SK-N-SH treated with all-trans-retinoic acid at 6 μM for 48 hours (cell line): ENCODE data around the gene PLAU.
A peak's percentile ranks its signal among the peaks of the same experiment; 100 is the strongest.

Experiments
- ATAC-seq: fragments of 200-7000 bp; cut with Tn5 transposase; 3 replicates; pipeline ENCODE4 v1.9.1; 2020; ENCODE audit warnings: mild to moderate bottlenecking, moderate library complexity
- ARNTL ChIP-seq: fragments of 450-650 bp; formaldehyde crosslinking; IDR thresholded peaks from 2 replicates; pipeline ENCODE4 v1.5.0; 2020; ENCODE audit warnings: low read depth, mild to moderate bottlenecking, moderate library complexity, borderline replicate concordance
- BACH2 ChIP-seq: fragments of 250-450 bp; sonication (Bioruptor Pico); IDR thresholded peaks from 2 replicates; pipeline ENCODE4 v1.9.0; 2021; ENCODE audit warnings: mild to moderate bottlenecking, borderline replicate concordance
- GLIS3 ChIP-seq: fragments of 250-450 bp; sonication (Bioruptor Pico); IDR thresholded peaks from 2 replicates; pipeline ENCODE4 v1.5.0; 2020; ENCODE audit warnings: mild to moderate bottlenecking, moderate library complexity
- OSR1 ChIP-seq: fragments of 250-450 bp; sonication (Bioruptor Pico); IDR thresholded peaks from 2 replicates; pipeline ENCODE4 v1.8.0; 2022; ENCODE audit warnings: moderate library complexity, mild to moderate bottlenecking, inconsistent platforms
- PPARA ChIP-seq: fragments of 250-450 bp; sonication (Bioruptor Pico); IDR thresholded peaks from 2 replicates; pipeline ENCODE4 v1.5.0; 2020; ENCODE audit warnings: mild to moderate bottlenecking, borderline replicate concordance
- ZC3H10 ChIP-seq: fragments of 250-450 bp; sonication (Bioruptor Pico); IDR thresholded peaks from 2 replicates; pipeline ENCODE4 v1.5.1; 2021; ENCODE audit warnings: mild to moderate bottlenecking, moderate library complexity
- ZFP30 ChIP-seq: fragments of 450-650 bp; formaldehyde crosslinking; IDR thresholded peaks from 2 replicates; pipeline ENCODE4 v1.5.0; 2022; ENCODE audit warnings: mild to moderate bottlenecking, moderate library complexity
- ZNF565 ChIP-seq: fragments of 450-650 bp; formaldehyde crosslinking; conservative IDR thresholded peaks from 2 replicates; pipeline ENCODE4 v1.5.0; 2020; ENCODE audit warnings: low read depth, mild to moderate bottlenecking, moderate library complexity
- ZNF70 ChIP-seq: fragments of 450-650 bp; formaldehyde crosslinking; IDR thresholded peaks from 2 replicates; pipeline ENCODE4 v1.5.0; 2020; ENCODE audit warnings: mild to moderate bottlenecking, moderate library complexity
- ZNF8 ChIP-seq: fragments of 450-650 bp; formaldehyde crosslinking; IDR thresholded peaks from 2 replicates; pipeline ENCODE4 v1.5.0; 2020; ENCODE audit warnings: mild to moderate bottlenecking, moderate library complexity
- TF ChIP-seq, protein P1 (sequence below): fragments of 250-450 bp; sonication (Bioruptor Pico); IDR thresholded peaks from 2 replicates; pipeline ENCODE4 v1.8.0; 2020; ENCODE audit warnings: mild to moderate bottlenecking, moderate library complexity, borderline replicate concordance
- TF ChIP-seq, protein P2 (sequence below): fragments of 250-450 bp; sonication (Bioruptor Pico); IDR thresholded peaks from 2 replicates; pipeline ENCODE4 v1.8.0; 2021; ENCODE audit warnings: low read depth, mild to moderate bottlenecking, moderate library complexity, borderline replicate concordance
- TF ChIP-seq, protein P3 (sequence below): fragments of 250-450 bp; sonication (Bioruptor Pico); IDR thresholded peaks from 2 replicates; pipeline ENCODE4 v1.5.1; 2021; ENCODE audit warnings: mild to moderate bottlenecking, moderate library complexity
- TF ChIP-seq, protein P4 (sequence below): fragments of 250-450 bp; sonication (Bioruptor Pico); IDR thresholded peaks from 2 replicates; pipeline ENCODE4 v1.5.0; 2020; ENCODE audit warnings: mild to moderate bottlenecking, moderate library complexity

PLAU gene

DNA sequence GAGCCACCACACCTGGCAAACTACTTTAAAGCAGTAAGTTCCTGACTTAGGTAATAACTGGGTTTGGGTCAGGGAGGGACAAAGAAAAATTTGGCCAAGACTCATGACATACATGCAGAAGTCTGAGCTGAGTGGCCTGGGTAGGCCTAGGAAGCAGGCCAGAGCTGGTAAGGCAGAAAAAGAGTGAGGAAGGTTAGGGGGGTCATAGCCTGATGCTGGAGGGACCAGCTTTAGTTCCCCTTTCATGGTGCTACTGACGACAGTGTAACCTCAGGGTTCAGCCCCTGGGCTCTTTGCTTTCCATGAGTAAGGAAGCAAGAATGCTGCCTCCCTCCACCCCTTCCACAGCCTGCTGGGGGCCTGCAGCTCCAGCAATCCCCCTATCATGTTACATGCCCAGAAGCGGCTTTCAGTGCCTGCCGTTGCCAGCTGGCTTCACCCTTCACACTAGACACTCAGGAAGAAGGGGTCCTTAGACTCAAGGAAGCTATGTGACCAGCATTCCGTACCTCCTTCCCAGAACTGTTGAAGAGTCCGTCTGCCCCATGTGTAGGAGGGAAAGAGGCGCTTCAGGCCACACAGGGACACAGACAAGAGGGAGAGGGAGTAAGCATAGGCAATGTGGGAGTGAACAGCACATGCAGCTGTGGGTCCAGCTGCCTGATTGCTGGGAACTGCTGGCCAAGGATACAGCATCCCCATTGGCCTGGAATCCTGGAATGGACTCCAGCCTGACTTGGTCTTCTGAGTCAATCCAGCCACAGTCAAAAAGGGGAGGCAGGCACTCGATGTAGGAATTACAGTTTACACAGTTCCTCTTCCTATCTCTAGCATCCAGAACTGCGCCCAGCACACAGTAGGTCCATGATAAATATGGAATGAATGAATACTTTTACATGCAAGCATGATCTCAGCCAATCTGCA lies 4.1 kb upstream of the PLAU start:
- peak; percentile 82 for ATAC-seq
- TF ChIP-seq, protein P1, sequence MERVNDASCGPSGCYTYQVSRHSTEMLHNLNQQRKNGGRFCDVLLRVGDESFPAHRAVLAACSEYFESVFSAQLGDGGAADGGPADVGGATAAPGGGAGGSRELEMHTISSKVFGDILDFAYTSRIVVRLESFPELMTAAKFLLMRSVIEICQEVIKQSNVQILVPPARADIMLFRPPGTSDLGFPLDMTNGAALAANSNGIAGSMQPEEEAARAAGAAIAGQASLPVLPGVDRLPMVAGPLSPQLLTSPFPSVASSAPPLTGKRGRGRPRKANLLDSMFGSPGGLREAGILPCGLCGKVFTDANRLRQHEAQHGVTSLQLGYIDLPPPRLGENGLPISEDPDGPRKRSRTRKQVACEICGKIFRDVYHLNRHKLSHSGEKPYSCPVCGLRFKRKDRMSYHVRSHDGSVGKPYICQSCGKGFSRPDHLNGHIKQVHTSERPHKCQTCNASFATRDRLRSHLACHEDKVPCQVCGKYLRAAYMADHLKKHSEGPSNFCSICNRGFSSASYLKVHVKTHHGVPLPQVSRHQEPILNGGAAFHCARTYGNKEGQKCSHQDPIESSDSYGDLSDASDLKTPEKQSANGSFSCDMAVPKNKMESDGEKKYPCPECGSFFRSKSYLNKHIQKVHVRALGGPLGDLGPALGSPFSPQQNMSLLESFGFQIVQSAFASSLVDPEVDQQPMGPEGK (CRISPR knock-in tag): peak; percentile 55; the same call in 1 of the 2 replicates
- no peak for TF ChIP-seq ZFP30 (CRISPR knock-in tag)

DNA sequence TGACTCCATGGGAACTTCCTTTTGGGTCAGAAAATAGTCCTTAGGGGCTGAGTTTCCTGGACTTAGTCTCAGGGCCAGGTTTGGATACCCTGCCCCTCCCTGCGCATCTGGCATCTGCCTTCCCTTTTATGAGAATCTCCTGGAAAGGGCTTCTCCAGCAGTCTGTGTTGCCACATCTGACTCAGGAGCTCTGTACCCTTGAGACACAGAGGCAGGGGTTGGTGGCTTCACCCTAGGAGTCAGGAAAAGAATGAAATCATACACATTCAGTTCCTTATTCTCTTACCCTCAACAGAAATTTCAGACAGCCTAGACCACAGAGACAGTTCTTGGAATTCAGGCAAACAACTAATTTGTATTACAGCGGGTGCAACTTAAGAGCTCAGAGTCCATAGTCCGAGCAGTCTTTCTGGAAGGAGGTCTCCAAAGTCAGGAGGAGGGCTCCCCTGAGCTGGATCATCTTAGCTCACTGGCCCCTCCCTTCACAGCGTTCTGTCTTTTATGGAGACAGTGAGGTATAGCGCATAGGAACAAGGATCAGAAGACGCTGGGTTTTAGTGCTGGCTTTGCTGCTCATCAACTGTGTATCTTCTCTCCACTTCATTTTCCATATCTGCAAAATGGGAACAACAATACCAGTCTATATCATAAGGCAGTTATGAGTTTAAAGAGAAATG lies 3.0 kb upstream of the PLAU start:
- TF ChIP-seq, protein P2, sequence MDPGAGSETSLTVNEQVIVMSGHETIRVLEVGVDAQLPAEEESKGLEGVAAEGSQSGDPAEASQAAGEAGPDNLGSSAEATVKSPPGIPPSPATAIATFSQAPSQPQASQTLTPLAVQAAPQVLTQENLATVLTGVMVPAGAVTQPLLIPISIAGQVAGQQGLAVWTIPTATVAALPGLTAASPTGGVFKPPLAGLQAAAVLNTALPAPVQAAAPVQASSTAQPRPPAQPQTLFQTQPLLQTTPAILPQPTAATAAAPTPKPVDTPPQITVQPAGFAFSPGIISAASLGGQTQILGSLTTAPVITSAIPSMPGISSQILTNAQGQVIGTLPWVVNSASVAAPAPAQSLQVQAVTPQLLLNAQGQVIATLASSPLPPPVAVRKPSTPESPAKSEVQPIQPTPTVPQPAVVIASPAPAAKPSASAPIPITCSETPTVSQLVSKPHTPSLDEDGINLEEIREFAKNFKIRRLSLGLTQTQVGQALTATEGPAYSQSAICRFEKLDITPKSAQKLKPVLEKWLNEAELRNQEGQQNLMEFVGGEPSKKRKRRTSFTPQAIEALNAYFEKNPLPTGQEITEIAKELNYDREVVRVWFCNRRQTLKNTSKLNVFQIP (CRISPR knock-in tag): no peak
- TF ChIP-seq ZNF565 (CRISPR knock-in tag) (no peak), BACH2 (no peak), PPARA (CRISPR knock-in tag) (no peak), ZNF70 (no peak), ARNTL (CRISPR knock-in tag) (no peak)
- TF ChIP-seq, all 23 proteins: peak for 0
- ATAC-seq: no peak

DNA sequence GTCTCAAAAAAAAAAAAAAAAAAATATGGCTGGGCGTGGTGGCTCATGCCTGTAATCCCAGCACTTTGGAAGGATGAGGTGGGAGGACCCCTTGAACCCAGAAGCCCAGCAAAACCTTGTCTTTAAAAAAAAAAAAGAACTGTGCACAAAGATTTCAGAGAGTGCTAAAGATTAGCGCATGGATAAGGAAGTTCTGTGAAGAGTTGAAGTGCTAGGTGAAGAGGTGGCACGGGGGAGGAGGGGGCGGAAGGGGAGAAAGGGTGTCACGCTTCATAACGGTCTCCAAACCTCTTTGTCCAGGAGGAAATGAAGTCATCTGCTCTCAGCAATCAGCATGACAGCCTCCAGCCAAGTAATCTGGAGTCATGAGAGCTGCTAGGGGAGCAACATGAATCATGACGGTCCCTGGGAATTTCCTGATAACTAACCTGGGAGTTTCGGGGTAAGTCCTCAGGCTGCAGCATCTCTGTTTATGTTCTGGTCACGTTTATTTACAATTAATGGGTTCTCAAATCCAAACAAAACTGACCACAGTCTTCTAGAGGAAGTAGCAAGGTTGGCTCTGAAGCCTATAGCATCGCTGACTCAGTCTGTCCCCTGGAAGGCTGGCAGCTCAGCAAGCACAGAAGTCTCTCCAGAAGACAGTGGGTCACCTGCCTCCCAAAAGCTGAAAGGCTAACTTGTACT lies 1.9 kb upstream of the PLAU start:
- peak; percentile 4; the same call in 2 of the 3 replicates for ATAC-seq
- TF ChIP-seq, protein P3, sequence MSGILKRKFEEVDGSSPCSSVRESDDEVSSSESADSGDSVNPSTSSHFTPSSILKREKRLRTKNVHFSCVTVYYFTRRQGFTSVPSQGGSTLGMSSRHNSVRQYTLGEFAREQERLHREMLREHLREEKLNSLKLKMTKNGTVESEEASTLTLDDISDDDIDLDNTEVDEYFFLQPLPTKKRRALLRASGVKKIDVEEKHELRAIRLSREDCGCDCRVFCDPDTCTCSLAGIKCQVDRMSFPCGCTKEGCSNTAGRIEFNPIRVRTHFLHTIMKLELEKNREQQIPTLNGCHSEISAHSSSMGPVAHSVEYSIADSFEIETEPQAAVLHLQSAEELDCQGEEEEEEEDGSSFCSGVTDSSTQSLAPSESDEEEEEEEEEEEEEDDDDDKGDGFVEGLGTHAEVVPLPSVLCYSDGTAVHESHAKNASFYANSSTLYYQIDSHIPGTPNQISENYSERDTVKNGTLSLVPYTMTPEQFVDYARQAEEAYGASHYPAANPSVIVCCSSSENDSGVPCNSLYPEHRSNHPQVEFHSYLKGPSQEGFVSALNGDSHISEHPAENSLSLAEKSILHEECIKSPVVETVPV: no peak
- TF ChIP-seq ARNTL (CRISPR knock-in tag) (no peak), GLIS3 (no peak), ZNF565 (CRISPR knock-in tag) (no peak), BACH2 (no peak), ZNF8 (CRISPR knock-in tag) (no peak), ZFP30 (CRISPR knock-in tag) (no peak), ZC3H10 (no peak), OSR1 (CRISPR knock-in tag) (no peak)
- TF ChIP-seq, protein P2 (CRISPR knock-in tag): no peak
- TF ChIP-seq, protein P4, sequence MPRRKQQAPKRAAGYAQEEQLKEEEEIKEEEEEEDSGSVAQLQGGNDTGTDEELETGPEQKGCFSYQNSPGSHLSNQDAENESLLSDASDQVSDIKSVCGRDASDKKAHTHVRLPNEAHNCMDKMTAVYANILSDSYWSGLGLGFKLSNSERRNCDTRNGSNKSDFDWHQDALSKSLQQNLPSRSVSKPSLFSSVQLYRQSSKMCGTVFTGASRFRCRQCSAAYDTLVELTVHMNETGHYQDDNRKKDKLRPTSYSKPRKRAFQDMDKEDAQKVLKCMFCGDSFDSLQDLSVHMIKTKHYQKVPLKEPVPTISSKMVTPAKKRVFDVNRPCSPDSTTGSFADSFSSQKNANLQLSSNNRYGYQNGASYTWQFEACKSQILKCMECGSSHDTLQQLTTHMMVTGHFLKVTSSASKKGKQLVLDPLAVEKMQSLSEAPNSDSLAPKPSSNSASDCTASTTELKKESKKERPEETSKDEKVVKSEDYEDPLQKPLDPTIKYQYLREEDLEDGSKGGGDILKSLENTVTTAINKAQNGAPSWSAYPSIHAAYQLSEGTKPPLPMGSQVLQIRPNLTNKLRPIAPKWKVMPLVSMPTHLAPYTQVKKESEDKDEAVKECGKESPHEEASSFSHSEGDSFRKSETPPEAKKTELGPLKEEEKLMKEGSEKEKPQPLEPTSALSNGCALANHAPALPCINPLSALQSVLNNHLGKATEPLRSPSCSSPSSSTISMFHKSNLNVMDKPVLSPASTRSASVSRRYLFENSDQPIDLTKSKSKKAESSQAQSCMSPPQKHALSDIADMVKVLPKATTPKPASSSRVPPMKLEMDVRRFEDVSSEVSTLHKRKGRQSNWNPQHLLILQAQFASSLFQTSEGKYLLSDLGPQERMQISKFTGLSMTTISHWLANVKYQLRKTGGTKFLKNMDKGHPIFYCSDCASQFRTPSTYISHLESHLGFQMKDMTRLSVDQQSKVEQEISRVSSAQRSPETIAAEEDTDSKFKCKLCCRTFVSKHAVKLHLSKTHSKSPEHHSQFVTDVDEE (CRISPR knock-in tag): no peak
